Spleen (tissue), 11 donors: ENCODE results near the gene BPIFB2. TPM values are rescaled to one million over a fixed set of nuclear protein-coding genes. Genes with fewer than 3 reads are reported as not detected.

Experiments
- DNase-seq: peaks from one replicate; pipeline ENCODE4 v3.0.0-alpha.2; 2020
- H3K27ac ChIP-seq, 8 donors: fragments of 200-600 bp; sonication (generic) in 7 of 8; 1 replicate in 4 of 8; 2 replicates in 4 of 8; pipeline versions ENCODE4 v1.5.0 to v1.8.0; 2016 to 2021; ENCODE audit warnings: inconsistent platforms in 4 of 8, mild to moderate bottlenecking in 4 of 8, moderate library complexity in 1 of 8
- H3K27me3 ChIP-seq, 7 donors: fragments of 200-600 bp; sonication (generic) in 6 of 7; replicated peaks in 1 of 7; 1 replicate in 4 of 7; 2 replicates in 3 of 7; pipeline versions ENCODE4 v1.5.0 to v1.8.0; 2016 to 2021; ENCODE audit warnings: inconsistent platforms in 3 of 7, mild to moderate bottlenecking in 1 of 7
- H3K36me3 ChIP-seq, 6 donors: fragments of 200-600 bp; sonication (generic) in 5 of 6; 1 replicate in 4 of 6; 2 replicates in 2 of 6; pipeline versions ENCODE4 v1.5.0 to v1.8.0; 2016 to 2021; ENCODE audit warnings: inconsistent platforms in 2 of 6
- H3K4me1 ChIP-seq, 6 donors: fragments of 200-600 bp; sonication (generic) in 5 of 6; 1 replicate in 3 of 6; 2 replicates in 3 of 6; pipeline versions ENCODE4 v1.5.0 to v1.8.0; 2016 to 2021; ENCODE audit warnings: inconsistent platforms in 3 of 6
- H3K4me3 ChIP-seq, 8 donors: fragments of 200-600 bp; sonication (generic) in 7 of 8; 1 replicate in 4 of 8; 2 replicates in 4 of 8; pipeline versions ENCODE4 v1.5.0 to v1.8.0; 2016 to 2021; ENCODE audit warnings: inconsistent platforms in 4 of 8, mild to moderate bottlenecking in 4 of 8, moderate library complexity in 2 of 8
- H3K9me3 ChIP-seq, 8 donors: fragments of 200-600 bp; sonication (generic) in 7 of 8; 1 replicate in 4 of 8; 2 replicates in 4 of 8; pipeline versions ENCODE4 v1.5.0 to v1.8.0; 2016 to 2021; ENCODE audit warnings: inconsistent platforms in 4 of 8
- CTCF ChIP-seq, 11 experiments: fragments of 200-600 bp in 7 of 11; fragments of 450-650 bp in 4 of 11; sonication (generic) in 4 of 11; IDR thresholded peaks in 8 of 11; conservative IDR thresholded peaks in 3 of 11; 1 replicate in 7 of 11; 2 replicates in 4 of 11; pipeline versions ENCODE4 v1.4.0 to v1.8.0; 2016 to 2021; ENCODE audit warnings: antibody characterized with exemption in 11 of 11, inconsistent platforms in 4 of 11, mild to moderate bottlenecking in 1 of 11
- POLR2A ChIP-seq, 3 donors: fragments of 450-650 bp; IDR thresholded peaks; one replicate each; pipeline ENCODE4 v1.5.1; 2017; ENCODE audit warnings: antibody characterized with exemption in 3 of 3, mild to moderate bottlenecking in 1 of 3
- POLR2AphosphoS5 ChIP-seq, 3 donors: sonication (generic); formaldehyde crosslinking; IDR thresholded peaks; one replicate each; pipeline ENCODE4 v1.5.1; 2017; ENCODE audit warnings: antibody characterized with exemption in 3 of 3
- WGBS, 5 donors: extraction: QIAGEN DNeasy Blood & Tissue Kit in 3 of 5; methylation state at CpG; one replicate each; pipeline versions ENCODE4 v1.1.5 to v1.1.7; 2013 to 2018; 5-methylcytosine and 5-hydroxymethylcytosine counted together
- intact Hi-C: fragments of 100-400 bp; cut with DNase I; formaldehyde crosslinking; loops from one replicate; pipeline ENCODE4 v1.15.0; 2023; ENCODE audit warnings: low total_unique reads
- polyA plus RNA-seq, 3 donors: library from polyadenylated mRNA; stranded (reverse); fragments of 200-250 nt; gene quantifications; one replicate each; pipeline ENCODE4 v1.2.1, GENCODE V29; 2013
- total RNA-seq, 7 donors: library from RNA; depleted of rRNA in 3 of 7; stranded (reverse); fragments of >200 nt in 3 of 7; fragmentation: NEBNext Ultra II Directional in 4 of 7; extraction: Animal tissue kit (Norgen Biotek cat#: 25700) in 4 of 7; gene quantifications; one replicate each; pipeline versions ENCODE4 v1.1.0 to v1.2.1, GENCODE V29; 2016 to 2021
- donor health status: healthy with polysubstance abuse.
- donor health status: DM: no; HTN: no; CAD: no; lungs with moderate emphysema.
- donor health status: DM: no; HTN: no; CAD: no.
- donor health status: Bipolar disorder and iron deficiency.
- donor health status: healthy.
- donor health status: DM: no; HTN: no; CAD: no.
- donor health status: DM: yes; HTN: yes; CAD: no.

Gene BPIFB2
- total and polyA plus RNA-seq, 10 donors = not detected

- peaks cover 0 to 15% (median 0%) of the 10 kb centered on the region in 8 donors for H3K9me3 ChIP-seq
- H3K4me3 ChIP-seq = no peak overlapping the region
- no peaks in the 10 kb centered on the region for H3K27me3 ChIP-seq
- peak overlapping the region in 2 of 8 donors; percentile 0 to 28 for H3K27ac ChIP-seq
- 84 to 93% (median 89%) methylated on average over 13 to 15 of the region's 15 CpGs for WGBS, 5 donors
- TF ChIP-seq POLR2AphosphoS5 (IDR thresholded peaks at IDR 0.05) (no peak), POLR2A (IDR thresholded peaks at IDR 0.05) (no peak), CTCF (IDR thresholded peaks at IDR 0.05 in 8 of 11, conservative IDR thresholded peaks at IDR 0.05 in 3 of 11) (no peak)
- no peak for DNase-seq
- intact Hi-C loops = no loop called here
- H3K4me1 ChIP-seq = peaks cover 8 to 33% (median 23%) of the 10 kb centered on the region in 6 donors
- H3K36me3 ChIP-seq = no peaks in the 10 kb centered on the region
These were observed 31.5 kb upstream of the BPIFB2 start for GRCh38 chr20:32975698-32976674.

GRCh38 chr20:32976746-32977145 lies 30.8 kb upstream of the BPIFB2 start:
- DNase-seq = no peak
- TF ChIP-seq POLR2A (IDR thresholded peaks at IDR 0.05) (no peak), CTCF (IDR thresholded peaks at IDR 0.05 in 8 of 11, conservative IDR thresholded peaks at IDR 0.05 in 3 of 11) (no peak), POLR2AphosphoS5 (IDR thresholded peaks at IDR 0.05) (no peak)
- H3K4me3 ChIP-seq = no peak overlapping the region
- H3K36me3 ChIP-seq = no peaks in the 10 kb centered on the region
- H3K27ac ChIP-seq = peak overlapping the region in 2 of 8 donors; percentile 24 to 36
- H3K27me3 ChIP-seq = no peaks in the 10 kb centered on the region
- H3K9me3 ChIP-seq = peaks cover 0 to 15% (median 0%) of the 10 kb centered on the region in 8 donors
- H3K4me1 ChIP-seq = peaks cover 8 to 25% (median 15%) of the 10 kb centered on the region in 6 donors
- 71 to 84% (median 82%) methylated on average over 6 of the region's 6 CpGs for WGBS, 5 donors
- intact Hi-C loops = no loop called here

GRCh38 chr20:32977281-32978008 lies 30.1 kb upstream of the BPIFB2 start:
- H3K27me3 ChIP-seq = no peaks in the 10 kb centered on the region
- WGBS, 5 donors = 80 to 92% (median 88%) methylated on average over 9 to 13 of the region's 13 CpGs

More at GRCh38 chr20:32977281-32978008, 30.1 kb upstream of the BPIFB2 start:
- H3K36me3 ChIP-seq = no peaks in the 10 kb centered on the region
- H3K4me3 ChIP-seq = no peak overlapping the region
- DNase-seq = no peak
- peak overlapping the region in 2 of 8 donors; percentile 24 to 36 for H3K27ac ChIP-seq
- no peak for TF ChIP-seq CTCF (IDR thresholded peaks at IDR 0.05 in 8 of 11, conservative IDR thresholded peaks at IDR 0.05 in 3 of 11)
- no peak for TF ChIP-seq POLR2A (IDR thresholded peaks at IDR 0.05)
- no peak for TF ChIP-seq POLR2AphosphoS5 (IDR thresholded peaks at IDR 0.05)
- H3K4me1 ChIP-seq = peaks cover 4 to 18% (median 8%) of the 10 kb centered on the region in 6 donors
- peaks cover 0 to 15% (median 0%) of the 10 kb centered on the region in 8 donors for H3K9me3 ChIP-seq
- intact Hi-C loops = no loop called here
